Breast epithelium (tissue), 3 donors: ENCODE data around the gene ATAD3B.

ENCODE experiments used
- CTCF ChIP-seq, 3 donors: fragments of 450-650 bp; IDR thresholded peaks; one replicate each; pipeline ENCODE4 v1.5.1; 2016 to 2017; ENCODE audit warnings: antibody characterized with exemption in 3 of 3, mild to moderate bottlenecking in 3 of 3, moderate library complexity in 3 of 3
- POLR2A ChIP-seq: fragments of 450-650 bp; IDR thresholded peaks from one replicate; pipeline ENCODE4 v1.6.1; 2016; ENCODE audit warnings: antibody characterized with exemption, mild to moderate bottlenecking, moderate library complexity
- POLR2AphosphoS5 ChIP-seq, 3 donors: sonication (generic); formaldehyde crosslinking; IDR thresholded peaks; one replicate each; pipeline ENCODE4 v1.6.1; 2017; ENCODE audit warnings: antibody characterized with exemption in 3 of 3

DNA sequence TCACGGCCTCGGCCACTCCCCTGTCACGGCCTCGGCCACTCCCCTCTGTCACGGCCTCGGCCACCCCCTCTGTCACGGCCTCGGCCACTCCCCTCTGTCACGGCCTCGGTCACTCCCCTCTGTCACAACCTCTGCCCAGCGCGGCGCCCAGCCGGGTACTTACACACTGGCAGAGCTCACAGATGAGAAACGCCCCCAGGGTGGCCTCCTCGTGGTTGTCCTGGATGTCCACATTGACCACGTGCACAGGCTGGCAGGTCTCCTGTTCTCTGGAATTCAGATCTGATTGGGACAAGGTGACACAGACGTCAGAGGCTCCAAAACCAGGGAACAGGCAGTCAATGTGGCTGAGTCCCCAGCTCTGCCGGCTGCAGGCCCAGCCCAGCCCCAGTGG, 72.1 kb downstream of the ATAD3B start:
- no peak for TF ChIP-seq CTCF (IDR thresholded peaks at IDR 0.05)
- TF ChIP-seq POLR2A = no peak
- no peak for TF ChIP-seq POLR2AphosphoS5 (IDR thresholded peaks at IDR 0.05)
